ENCODE data around the gene CAMK2N2.

CAMK2N2 gene

DNA sequence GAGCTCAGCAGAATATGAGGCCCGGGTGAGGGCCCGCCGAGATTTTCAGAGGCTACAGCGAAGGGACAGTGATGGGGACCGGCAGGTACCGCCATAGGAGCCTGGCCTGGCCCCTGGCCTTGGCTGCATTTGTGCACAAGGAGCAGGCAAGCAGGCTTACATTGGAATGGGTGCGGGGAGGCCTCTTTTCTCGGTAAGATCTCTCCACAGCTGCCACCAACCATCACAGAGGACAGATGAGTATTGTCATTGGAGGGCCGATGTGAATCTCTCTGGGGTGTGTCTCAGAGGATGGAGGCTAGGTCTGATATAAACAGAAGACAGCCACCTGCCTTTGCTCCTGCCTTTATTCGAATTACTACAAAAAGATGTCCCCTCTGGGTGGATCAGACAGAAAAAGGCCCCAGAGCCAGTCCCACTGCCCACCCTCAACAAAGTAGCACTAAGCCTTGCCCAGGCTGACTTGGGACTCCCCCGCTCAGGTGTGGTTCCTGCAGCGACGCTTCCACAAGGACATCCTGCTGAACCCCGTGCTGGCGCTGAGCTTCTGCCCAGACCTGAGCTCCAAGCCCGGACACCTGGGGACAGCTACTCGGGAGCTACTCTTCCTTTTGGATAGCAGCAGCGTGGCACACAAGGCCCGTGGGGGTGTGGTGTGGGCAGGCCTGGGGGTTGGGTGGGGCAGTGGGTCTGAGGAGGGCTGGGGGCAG, 26.5 kb downstream of the CAMK2N2 start:
- H3K4me3 ChIP-seq (ENCODE audit: low read depth, low read length): no peak overlapping the region
- TF ChIP-seq, protein P1, sequence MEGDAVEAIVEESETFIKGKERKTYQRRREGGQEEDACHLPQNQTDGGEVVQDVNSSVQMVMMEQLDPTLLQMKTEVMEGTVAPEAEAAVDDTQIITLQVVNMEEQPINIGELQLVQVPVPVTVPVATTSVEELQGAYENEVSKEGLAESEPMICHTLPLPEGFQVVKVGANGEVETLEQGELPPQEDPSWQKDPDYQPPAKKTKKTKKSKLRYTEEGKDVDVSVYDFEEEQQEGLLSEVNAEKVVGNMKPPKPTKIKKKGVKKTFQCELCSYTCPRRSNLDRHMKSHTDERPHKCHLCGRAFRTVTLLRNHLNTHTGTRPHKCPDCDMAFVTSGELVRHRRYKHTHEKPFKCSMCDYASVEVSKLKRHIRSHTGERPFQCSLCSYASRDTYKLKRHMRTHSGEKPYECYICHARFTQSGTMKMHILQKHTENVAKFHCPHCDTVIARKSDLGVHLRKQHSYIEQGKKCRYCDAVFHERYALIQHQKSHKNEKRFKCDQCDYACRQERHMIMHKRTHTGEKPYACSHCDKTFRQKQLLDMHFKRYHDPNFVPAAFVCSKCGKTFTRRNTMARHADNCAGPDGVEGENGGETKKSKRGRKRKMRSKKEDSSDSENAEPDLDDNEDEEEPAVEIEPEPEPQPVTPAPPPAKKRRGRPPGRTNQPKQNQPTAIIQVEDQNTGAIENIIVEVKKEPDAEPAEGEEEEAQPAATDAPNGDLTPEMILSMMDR (IDR thresholded peaks at IDR 0.05; ENCODE audit: borderline replicate concordance, insufficient read depth, low read depth, low read length): no peak

DNA sequence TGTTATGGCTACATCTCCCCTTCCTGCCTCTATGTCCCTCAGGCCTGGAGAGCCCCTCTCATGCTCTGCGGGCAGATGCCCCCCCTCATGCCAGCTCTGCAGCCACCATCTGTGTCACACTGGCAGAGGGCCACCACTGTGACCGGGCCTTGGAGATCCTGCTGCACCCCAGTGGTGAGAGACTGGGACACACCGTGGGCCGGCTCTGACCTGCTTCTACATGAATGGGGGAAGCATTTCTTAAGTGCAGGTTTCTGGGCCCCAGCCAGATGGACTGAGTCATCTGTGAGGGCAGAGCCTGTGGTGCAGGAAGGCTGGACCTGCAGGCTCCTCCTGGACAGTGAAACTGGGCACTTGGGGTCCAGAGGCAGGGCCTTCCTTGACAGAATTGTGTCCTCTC, 27.1 kb downstream of the CAMK2N2 start:
- TF ChIP-seq, protein P1 (IDR thresholded peaks at IDR 0.05; ENCODE audit: borderline replicate concordance, insufficient read depth, low read depth, low read length): no peak
- no peak overlapping the region for H3K4me3 ChIP-seq (ENCODE audit: low read depth, low read length)

DNA sequence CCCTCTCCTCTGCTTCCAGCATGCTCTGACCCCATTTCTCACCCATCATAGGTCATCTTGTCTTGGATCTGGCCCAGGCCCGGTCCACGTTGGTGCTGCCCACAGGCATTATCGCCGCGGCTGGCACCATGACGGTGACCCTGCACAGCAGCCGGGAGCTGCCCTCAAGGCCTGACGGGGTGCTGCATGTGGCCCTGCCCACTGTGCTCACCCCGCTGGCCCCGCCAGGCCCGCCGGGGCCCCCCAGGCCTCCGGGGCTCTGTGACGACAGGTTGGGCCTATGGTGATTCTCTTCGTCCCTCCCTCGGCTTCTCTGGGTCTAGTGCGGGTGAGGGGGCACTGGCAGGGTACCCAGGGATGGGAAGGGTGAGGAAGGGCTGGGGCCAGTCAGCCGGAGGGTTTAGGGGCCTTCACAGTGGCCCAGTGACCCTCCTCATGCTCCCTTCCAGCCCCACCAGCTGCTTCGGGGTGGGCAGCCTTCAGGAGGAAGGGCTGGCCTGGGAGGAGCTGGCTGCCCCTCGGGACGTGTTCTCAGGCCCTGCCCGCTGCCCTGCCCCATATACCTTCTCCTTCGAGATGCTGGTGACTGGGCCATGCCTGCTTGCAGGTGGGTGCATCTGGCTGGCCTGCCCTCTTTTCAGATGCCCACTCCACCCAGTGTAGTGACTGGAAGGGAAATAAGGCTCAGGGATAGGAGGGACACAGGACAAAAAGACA, 28.1 kb downstream of the CAMK2N2 start:
- H3K4me3 ChIP-seq (ENCODE audit: low read depth, low read length): no peak overlapping the region
- TF ChIP-seq, protein P1 (IDR thresholded peaks at IDR 0.05; ENCODE audit: borderline replicate concordance, insufficient read depth, low read depth, low read length): no peak

GRCh38 chr3:184231671-184232070, 29.7 kb downstream of the CAMK2N2 start:
- TF ChIP-seq, protein P1 (IDR thresholded peaks at IDR 0.05; ENCODE audit: borderline replicate concordance, insufficient read depth, low read depth, low read length): no peak
- no peak overlapping the region for H3K4me3 ChIP-seq (ENCODE audit: low read depth, low read length)

DNA sequence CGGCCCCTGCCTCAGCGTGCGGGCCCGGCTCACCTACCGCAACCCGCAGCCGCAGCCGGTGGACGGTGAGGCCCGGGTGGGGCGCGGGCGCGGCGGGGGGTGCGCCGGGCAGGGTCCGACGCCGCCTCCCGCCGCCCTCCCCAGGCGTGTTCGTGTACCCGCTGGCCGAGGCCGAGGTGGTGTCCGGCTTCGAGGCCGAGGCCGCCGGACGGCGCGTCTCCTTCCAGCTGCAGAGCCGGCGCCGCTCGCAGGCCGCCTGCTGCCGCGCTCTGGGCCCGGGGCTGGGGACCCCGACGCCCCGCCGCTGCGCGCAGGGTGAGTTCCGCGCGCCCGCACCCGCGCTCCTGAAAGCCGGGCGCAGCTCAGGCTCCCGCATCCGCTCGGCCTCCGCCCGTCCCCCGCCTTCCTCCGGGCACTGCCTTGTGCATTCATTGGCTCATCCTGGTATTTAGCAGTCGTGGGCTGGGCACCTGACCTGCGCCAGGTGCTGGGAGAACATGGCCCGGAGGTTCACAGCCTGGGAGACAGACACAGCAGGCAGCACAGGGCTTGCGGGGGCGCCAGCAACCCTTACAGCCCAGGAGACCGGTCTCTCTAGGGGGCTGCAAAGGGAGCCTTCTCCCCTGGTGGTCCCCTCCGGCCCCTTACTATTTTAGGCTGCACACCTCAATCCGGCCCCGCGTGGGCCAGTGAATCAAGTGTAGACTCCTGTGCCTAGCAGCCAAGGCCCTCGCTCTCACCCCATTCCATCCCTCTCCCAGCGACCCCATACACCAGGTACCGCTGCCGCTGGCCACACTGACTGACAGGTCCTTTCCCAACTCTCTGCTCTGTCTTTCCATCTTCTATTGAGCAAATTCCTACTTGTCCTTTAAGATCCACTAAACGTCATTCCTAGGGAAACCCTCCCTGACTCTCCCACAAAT, 30.5 kb downstream of the CAMK2N2 start:
- TF ChIP-seq, protein P1 (IDR thresholded peaks at IDR 0.05; ENCODE audit: borderline replicate concordance, insufficient read depth, low read depth, low read length): no peak
- no peak overlapping the region for H3K4me3 ChIP-seq (ENCODE audit: low read depth, low read length)

- H3K4me3 ChIP-seq (ENCODE audit: low read depth, low read length): no peak overlapping the region
- TF ChIP-seq, protein P1 (IDR thresholded peaks at IDR 0.05; ENCODE audit: borderline replicate concordance, insufficient read depth, low read depth, low read length): no peak
Measured at GRCh38 chr3:184230081-184230602, 31.2 kb downstream of the CAMK2N2 start.
